Caki2 (cell line): ENCODE measurements around the gene GPC6. TPM values are rescaled to one million over a fixed set of nuclear protein-coding genes. Genes with fewer than 3 reads are reported as not detected.

Experiments
- DNase-seq: peaks from one replicate; pipeline ENCODE4 v3.0.0-alpha.2; 2015; ENCODE audit warnings: low read depth
- in situ Hi-C: cut with HindIII; loops from 2 replicates; pipeline ENCODE4 v1.10.0; 2016; ENCODE audit warnings: low sequenced_read_pairs, low pct_unique_long_range_greater_than_20kb, mixed read lengths
- total RNA-seq: library from RNA; depleted of rRNA; stranded (reverse); fragments of >200 nt; shearing (Covaris generic); gene quantifications from 2 replicates; pipeline ENCODE4 v1.2.3, GENCODE V29; 2014; ENCODE audit warnings: low replicate concordance

Gene GPC6
- total RNA-seq, 1 experiment from 2014 or later = 6.7 TPM

DNA sequence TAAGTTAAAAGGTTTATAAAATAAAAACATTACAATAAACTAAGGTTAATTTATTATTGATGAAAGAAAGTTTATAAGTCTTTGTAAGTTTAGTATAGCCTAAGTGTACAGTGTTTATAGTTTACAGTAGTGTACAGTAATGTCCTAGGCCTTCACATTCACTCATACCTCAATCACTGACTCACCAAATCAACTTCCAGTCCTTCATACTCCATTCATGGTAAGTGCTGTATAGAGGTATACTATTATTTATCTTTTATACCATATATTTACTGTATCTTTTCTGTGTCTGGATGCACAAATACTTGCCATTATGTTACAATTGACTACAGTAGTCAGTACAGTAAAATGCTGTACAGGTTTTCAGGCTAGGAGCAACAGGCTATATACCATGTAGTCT is 490.0 kb downstream of the GPC6 start:
- DNase-seq = no peak
- in situ Hi-C loops = no loop called here

DNA sequence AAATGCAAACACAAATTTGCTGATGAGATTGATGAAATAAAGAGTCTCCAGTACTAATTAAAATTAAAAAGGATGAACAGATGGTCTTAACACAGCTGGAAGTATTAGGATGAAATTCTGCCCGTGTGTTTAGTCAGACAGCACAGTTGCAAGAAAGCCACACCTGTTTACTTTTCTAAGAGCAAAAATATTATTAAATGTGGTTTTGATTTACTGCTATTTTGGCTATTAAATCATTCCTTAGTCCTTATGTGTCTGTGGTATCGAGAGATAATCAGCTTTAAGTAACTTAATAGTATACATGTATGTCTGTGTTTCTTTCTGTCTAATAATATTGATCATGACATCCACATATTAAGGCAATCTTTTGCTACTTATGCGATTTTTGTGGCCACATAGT is 494.9 kb downstream of the GPC6 start:
- no peak for DNase-seq
- in situ Hi-C loops = no loop called here

DNA sequence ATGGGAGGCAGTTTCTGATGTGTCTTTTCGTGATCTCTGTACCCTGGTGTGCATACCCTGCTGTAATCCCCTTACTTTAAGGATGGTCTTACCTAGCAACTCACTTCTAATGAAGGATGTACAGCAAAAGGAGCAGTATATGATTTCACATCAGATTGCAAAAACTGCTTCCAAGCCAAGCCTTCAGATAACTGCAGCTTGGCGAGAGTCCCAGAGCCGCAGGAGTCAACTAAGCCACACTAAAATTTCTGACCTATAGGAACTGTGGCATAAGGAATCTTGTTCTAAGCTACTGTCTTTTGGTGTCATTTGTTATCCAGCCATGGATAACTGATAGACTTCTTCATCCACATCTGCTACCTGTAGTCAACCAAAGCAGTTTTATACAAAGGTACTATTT is 496.7 kb downstream of the GPC6 start:
- DNase-seq = no peak
- in situ Hi-C loops = no loop called here

DNA sequence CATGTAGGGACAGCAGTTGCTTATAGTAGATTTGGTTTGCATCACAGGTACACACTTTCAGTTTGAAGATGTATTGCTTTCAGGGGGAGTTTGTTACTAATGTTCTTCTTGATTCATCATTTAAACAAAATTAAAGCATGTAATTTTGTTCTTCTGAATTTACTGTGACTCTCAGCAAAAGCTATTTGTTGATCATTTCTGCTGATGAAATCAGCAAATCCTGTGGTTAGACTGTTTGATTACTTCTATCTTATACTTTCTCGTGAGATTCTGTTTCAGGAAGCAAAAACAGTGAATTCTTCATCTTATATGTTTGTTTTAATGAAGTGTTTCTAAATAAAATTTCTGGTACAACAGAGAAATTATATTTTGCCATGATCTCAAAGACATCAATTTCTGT is 497.6 kb downstream of the GPC6 start:
- DNase-seq = no peak
- in situ Hi-C loops = no loop called here

DNA sequence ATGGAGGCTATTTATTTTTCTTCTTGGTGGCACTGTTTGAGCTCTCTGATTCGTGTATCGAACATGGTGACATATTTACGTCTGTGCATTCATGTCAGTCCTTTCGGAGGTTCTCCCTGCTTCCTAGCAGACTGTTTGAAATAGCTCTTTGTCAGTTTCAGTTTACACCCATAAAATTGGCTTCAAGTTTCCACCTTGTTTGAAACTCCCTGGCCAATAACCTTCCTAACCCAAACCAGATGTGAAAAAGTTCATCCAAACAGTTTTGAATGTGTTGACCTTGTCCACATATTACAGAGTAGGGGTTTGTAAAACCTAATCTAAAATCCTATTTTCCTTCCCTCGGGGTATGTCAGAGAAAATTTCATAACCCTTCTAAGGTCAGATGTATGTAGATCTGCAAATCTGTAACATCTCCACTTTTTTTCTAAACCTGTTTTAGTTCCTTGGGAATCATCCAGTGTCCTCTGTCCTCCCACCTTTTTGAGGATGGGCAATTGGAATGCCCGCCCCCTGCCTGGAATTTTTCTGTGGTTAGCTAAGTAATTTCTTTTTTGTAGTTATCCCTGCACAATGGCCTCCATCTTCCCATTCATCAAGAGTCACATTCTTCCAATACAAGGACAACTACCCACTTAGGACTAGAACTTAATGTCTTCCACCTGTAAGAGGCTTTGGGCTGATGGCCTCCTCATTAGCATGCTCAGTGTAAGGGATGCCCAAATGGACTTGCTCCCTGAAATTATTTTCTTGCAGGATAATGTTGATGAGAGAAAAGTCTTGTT is 499.8 kb downstream of the GPC6 start:
- in situ Hi-C loops = no loop called here
- no peak for DNase-seq

DNA sequence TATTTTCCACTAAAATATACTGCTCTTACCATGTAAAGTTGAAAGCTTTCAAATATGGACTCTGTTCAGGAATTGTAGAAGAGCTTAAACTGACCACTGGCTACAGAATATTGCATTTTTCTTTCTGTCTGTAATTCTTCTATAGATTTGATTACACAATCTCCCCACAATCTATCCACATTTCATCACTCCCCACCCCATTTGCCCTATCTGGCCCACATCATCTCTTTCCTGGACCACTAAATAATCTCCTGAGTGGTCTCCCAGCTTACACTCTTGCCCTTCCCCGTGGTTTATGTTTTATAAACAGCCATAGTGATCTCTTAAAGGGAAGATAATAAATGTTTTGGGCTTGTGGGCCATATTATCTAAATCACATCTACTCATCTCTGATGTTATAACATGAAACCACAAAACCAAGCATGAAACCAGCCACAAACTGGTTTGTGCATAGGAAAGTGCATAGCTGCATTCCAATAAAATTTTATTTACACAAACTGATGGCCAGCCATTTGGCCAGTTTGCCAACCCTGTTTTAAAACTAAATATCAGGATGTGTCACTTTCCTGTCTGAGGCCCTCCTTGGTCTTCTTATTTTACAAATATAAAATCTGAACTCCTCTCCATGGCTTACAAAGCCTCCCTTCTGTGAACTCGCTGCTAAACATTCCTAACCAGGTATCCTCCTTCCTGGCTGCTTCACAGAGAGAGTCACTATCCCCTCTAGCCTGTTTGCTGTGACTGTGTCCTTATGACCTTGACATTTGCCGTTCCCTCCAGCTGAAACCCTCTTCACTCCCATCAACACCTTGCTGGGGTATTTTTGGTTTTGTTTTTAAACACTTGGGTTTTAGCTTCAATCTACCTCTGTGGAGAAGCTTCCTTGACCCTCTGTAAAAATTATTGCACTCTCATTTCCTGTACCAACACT is 500.9 kb downstream of the GPC6 start:
- DNase-seq = no peak
- in situ Hi-C loops = no loop called here

DNA sequence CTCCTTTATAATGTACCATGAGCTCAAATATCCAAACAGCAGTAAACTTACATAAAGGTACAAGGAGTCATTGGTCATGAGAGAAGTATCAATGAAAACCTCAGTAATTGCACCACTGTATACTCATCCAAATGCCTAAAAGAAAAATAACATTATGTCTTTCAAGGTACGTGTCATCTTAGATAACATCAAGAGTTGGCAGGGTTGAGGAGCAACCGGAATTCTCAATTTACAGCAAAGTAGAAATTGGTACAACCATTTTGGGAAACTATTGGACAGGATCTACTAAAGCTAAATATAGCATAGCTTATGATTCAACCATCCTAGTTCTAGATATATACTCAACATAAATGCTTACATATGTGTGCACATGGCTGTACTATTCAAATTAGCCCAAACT is 502.8 kb downstream of the GPC6 start:
- DNase-seq = no peak
- in situ Hi-C loops = no loop called here

DNA sequence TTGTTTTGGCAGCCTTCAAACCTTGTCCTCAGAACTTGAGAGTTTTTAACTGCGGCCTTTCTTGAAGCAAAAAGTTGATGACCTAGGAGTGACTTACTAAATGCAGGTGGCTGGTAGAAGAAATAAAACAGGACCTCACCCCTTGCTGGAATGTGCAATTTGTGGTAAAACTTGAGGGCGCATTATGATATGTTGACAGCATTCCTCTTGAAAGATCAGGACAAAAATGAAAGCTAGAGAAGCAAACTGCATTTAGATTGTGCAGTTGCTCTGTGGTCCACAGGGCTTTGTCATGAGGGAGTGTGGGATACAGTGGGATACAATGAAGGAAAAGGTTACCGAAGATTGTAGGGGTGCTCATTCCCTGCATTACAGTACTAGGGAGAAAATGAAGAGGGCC is 504.2 kb downstream of the GPC6 start:
- DNase-seq = peak; percentile 15

DNA sequence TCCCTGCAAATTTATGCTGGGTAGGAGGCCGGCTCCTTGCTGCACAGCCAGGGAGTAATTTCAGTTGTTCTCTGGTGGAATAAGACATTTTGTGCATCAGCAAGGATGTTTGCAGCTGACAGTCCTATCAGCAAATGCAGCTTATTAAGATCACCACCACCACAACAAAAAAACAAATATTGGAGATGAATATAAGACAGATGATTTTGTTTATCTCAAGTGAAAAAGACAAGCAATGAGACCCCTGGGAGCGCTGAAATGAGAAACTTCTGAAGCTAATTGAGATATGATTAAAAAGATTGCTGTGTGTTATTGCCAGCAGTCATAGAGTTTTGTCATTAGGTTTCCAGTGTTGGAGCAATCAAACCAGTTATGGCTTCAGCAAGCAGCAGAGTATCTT is 505.6 kb downstream of the GPC6 start:
- DNase-seq = no peak
- in situ Hi-C loops = no loop called here

More for the DNA sequence above, 504.2 kb downstream of the GPC6 start:
- in situ Hi-C loops = no loop called here

DNA sequence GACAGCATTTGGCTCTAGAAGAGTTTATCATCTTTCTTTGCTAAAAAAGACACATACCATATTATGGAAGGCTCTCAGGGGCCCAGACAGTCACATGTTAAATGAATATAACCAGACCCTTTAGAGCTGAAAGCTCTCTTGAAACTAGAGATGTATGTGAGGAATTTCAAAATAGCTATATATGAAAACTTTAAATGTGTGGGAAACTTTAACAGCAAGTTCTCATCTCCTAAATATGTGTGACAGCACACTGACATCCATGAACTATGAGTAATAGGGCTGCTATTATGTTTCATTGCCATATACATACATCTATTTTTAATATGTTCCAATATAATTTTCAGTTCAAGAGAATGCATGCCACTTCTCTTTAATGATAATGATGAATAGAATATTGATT is 509.5 kb downstream of the GPC6 start:
- no peak for DNase-seq
- in situ Hi-C loops = no loop called here

DNA sequence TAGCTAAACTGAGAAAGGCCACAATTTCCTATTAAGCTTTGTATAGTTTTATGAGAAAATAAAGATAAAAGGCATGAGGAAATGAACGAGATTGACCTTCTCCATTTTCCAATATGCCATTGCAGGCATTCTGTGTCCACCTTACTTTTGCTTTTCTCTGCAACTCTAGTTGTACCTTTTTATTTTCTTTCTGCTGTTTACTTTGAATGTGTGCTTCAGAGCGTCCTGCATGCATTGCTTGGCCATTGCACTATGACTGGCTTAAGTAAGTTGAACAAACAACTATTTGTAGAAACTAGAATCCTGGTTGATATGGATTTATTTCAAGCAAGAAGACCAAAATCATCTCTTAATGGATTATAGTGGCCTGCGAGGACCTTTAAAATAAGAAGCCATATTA is 510.3 kb downstream of the GPC6 start:
- in situ Hi-C loops = no loop called here

DNA sequence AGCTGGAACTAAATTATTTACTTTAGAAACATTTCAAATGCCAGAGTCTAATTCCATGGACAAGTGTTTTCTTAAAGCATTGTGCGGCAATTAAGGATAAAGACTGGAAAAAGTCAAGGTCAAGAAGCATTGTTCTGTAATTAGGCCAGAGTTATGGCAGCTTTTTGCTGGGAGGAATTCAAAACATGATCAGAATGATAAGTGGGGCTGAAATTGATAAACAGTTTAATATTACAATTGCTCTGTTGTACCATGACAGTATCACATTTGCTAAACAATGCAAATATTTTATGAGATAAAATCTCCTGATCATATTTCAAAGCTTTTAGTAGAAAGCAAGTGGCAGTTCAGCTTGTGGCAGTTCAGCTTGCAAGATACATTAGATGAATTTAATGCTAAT is 513.7 kb downstream of the GPC6 start:
- DNase-seq = no peak
- in situ Hi-C loops = no loop called here

More for the DNA sequence above, 510.3 kb downstream of the GPC6 start:
- DNase-seq = no peak

DNA sequence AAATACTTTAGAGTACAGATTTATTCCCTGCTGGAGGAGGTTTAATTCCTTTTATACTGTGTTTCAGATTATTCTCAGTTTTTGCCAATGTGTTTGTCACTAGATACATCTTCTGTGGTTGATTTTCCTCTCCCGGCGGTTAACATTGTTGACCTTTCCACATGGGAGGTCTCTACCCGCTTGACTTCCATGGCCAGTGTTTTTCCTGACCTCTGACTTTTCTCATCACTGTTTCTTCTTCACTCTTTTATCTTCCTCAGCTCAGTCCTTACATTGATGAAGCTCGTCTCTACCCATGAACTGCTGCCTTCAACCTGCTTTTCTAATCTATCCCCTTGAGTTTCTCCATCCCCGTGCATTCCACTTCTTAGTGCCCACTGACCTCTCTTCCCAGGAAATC is 517.4 kb downstream of the GPC6 start:
- in situ Hi-C loops = no loop called here

DNA sequence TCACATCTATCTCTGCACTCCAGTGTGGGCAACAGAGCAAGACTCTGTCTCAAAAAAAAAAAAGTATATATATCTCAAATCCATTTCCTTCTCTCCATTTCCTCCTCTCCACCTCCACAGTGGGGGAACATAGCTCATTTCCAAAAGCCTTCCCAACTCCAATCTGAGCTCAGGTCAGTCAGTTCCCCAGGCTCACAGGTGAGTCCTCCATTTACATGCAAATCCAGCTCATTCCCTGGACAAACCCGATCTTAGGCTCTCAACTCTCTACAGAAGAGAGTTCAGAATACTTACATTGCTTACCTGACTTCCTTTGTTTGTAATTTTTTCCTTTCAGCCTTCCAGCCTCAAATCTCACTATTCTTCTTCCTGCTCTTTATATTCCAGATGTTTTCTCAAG is 518.3 kb downstream of the GPC6 start:
- in situ Hi-C loops = no loop called here
- no peak for DNase-seq

More for the DNA sequence above, 517.4 kb downstream of the GPC6 start:
- no peak for DNase-seq

DNA sequence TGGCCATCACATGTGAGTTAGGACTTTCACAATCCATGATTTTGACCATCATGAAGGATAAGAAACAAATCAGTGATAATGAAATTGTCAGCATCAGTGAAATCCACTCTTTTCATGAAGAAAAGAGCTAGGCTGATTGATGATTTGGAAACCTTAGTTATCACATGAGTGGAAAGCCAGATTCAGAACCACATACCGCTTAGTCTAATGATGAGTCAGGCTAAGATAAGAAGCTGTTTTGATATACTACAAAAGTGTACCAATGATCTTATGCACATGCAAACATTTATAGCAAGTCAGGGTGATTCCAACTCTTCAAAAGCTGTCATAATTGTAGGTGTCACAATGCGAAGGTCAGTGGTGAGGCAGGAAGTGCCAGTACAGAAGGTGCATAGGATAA is 519.3 kb downstream of the GPC6 start:
- no peak for DNase-seq
- in situ Hi-C loops = no loop called here

DNA sequence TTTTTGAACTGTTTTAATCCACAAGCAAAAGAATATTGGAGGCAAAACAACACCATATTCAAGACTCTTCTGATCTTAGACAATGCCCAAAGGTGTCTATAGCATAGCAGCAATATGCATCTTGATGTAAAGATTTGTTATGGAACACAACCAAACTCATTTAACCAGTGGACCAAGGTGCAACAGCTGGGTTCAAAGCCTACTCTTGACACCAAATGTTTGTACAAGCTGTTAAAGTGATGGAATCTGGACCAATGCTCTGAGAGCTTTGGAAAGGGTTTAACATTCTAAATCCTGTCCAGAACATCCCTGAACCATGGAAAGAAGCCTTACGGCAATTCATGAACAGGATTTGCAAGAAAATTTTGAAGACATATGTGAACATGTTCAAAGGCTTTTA is 520.0 kb downstream of the GPC6 start:
- DNase-seq = no peak
- in situ Hi-C loops = no loop called here

DNA sequence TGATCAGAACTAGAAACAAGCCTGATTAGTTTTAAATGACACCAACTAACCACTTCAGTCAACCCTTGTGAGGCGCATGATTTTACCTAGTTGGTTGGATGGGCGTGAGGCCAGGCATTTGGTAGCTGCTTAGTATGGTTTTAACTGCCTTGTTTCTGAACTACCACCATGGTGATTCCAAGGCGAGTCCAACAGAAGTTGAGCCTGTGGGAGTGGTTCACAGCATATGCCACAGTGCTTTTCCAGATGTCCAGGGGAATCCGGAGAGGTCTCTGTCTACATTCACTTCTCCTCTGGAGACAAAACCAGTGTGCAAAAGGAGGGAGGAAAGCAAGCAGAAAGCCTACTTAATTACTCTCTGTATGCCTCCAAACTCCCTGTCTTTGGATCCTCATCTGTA is 524.1 kb downstream of the GPC6 start:
- DNase-seq = no peak
- in situ Hi-C loops = no loop called here

DNA sequence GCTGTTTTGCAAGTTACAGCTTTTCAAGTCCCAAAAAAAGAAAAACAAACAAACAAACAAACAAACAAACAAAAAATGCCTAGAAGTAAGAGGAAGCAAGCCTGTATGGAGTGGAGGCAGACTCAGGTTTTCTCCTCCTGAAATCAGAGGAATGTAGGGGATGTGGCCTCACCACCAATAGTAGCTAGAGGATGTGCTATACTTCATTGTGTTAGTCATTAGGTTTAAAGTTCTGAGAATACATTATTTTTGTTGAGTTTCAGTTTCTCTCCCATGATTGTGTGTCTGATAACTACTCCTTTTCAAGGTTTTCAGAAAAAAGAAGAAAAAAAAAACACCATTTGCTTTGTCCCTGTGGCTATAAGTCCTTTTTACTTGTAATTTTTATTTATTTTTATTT is 524.5 kb downstream of the GPC6 start:
- in situ Hi-C loops = no loop called here
- DNase-seq = no peak

DNA sequence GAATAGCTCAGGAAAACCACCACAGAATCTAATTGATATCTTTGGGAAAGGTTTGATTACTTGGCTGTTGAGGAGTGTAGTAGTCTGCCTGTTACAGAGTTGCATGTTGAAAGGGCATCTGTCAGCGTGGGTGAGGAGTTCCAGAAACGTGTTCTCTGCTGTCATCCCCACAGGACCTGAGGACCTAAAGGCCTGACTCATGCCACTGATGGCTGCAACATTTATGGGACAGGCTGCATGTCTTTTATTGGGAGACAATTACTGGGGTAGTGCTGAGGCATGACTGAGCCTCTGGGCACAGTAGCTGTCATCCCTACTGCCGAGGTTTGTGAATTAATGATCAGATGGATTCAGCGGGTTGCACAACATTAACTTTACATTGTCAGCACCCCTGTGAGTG is 525.9 kb downstream of the GPC6 start:
- DNase-seq = no peak
- in situ Hi-C loops = no loop called here
